OCI-M1 (cell line): ENCODE results near the gene CATSPER3.

Source experiments
- DNase-seq: peaks from one replicate; lab custom pipeline; 2025; lab: John Stamatoyannopoulos, UW

The CATSPER3 gene

DNA sequence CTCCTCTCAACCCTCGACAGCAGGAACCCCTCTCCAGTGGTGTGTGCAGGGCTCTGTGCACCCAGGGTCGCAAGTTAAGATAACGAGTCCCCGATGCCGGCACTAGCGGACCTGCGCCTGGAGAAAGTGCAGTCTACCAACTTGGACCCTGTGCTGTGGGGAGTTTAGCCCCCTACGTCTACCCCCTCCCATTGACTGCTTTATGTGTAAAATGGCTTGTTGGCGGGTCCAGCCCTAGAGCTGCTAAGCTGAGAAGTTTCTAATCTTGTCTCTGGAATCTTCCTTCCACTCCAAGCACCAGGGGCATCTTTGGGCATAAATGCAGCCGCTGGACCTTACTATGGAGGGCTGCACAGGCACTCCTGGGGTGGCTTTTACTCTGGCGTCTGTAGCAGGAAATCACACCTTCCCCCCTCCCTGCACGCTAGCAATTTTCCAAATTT is 73.5 kb downstream of the CATSPER3 start:
- no peak for DNase-seq

DNA sequence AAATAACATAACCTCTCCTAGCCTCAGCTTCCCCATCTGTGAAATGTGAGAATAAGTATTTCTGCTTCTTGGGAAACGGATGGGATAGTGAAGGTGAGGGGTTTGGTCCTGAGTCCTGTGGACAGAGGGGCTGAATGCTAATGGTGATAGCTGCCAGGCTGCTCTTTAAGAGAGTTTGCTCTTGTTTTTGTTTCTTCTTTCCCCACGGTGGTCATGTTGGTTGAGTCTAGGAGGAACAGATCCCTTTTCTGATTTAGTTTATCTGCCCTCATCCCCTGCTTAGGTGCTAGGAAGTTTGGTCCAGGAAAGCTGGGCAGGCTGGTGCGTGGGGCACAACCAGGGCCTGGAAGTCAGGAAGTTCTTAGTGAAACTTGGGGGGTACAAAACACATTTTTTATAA is 74.0 kb downstream of the CATSPER3 start:
- DNase-seq = no peak

GRCh38 chr5:135042595-135042994 is 74.9 kb downstream of the CATSPER3 start:
- DNase-seq = no peak

DNA sequence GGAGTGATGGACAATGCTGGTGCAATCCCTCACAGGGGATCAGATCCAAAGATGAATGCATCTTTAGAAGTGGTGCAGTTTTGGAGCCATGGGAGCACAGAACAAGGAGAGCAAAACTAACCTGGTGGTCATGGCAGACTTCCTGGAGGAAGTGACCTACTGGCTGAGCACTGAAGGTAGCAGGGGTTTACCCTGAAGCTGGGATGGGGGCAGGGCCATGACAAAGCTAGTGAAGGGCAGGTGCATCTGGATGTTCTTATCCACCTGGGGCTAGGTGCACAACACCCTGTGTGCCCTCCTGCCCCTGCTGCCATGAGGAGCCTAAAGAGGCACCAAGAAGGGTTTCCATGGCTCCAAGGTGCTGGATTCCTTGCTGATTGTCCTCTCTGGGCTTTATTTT is 77.8 kb downstream of the CATSPER3 start:
- DNase-seq = no peak

DNA sequence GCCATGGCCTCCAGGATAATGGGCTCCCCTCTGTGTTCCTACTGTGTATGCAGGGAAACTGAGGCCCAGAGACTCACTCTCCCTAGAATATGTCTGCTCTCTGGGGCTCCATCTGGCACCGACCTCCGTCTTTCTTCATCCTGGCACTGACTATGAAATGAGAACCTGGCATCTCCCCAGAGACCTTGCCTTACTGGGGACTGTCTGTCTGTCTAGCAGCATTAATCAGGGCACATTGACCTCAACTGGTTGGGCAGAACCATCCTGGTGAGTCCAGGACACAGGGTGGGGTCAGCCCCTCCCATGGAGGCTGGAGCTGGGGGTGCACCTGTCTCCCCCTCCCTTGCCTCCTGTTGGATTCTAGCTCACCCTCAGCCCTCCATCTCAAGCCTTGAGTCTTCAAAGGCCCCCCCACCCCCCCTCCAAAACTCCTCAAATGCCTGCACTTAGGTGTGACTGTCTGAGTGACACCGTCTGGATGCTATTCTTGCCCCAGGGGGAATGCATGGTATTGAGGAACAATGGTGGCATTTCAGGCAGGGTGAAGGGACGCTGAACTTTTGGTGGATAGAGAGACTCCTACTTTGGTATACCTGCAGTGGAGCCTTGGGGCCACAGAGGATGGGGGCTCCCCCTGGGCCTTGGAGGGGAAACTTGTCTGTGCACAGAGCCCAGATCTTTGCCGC is 79.1 kb downstream of the CATSPER3 start:
- DNase-seq = no peak

DNA sequence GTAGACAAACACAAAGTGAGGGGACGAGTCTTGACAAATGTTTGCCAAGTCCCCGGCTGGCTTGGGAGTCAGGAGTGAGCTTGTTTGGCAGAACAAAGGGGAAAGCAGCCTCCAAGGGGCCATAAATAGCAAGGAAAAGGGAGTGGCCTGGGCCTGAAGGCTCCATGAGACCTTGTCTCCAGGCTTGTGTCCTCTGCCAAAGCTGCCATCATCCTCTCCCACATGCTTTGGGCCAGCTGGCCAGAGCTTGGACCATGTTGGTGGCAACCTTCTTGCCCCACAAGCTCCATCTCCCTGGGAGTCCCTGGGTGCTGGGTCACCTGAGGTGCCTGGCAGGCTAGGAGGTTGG is 79.6 kb downstream of the CATSPER3 start:
- no peak for DNase-seq

- DNase-seq = no peak
Observed at GRCh38 chr5:135048286-135048685, 80.6 kb downstream of the CATSPER3 start.

DNA sequence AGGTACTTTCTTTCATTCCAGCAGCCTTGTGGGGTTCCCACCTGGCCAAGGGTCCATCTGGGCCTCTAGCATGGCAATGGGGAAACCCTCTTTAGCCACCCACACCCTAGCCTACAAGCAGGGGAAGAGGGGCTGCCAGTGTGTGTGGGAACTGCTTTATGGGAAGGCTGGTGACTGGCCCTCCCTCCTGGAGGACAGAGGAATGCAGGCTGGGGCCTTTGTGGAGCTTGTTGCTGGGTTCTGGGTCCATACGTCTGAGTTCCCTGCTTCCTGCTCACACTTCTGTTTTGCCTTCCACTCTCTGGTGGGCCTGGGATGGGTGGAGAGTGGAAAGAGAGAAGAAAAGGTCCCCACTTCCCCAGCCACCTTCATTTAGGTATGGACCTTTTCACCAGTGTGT is 81.2 kb downstream of the CATSPER3 start:
- no peak for DNase-seq

DNA sequence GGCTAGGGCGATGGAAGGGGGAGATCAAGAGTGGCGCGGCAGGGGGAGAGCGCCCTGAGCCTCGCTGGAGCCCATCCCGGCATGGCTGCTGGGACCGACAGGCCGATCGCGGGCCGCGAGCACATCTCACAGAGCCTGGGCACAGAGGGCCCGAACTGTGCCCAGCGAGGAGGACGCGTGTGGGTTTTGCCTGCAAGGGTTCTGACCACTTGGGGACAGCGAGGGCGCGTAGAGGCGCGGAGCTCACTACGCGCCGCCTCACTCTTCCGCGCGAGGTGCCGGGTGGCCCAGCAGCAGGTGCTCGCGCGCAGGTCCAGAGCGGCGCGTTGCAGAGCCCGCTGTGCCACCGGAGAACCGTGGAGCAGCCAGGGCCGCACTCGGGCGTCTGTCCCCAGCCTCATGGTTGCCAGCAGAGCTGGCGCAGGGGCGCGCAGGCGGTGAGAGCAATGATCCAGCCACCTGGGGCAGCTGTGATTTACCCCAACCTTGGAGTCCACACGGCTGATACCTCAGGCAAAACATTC is 82.6 kb downstream of the CATSPER3 start:
- no peak for DNase-seq

- DNase-seq = peak; percentile 61
Observed at GRCh38 chr5:135051399-135051798, 83.7 kb downstream of the CATSPER3 start.

- DNase-seq = peak; percentile 66
Observed at GRCh38 chr5:135051872-135052271, 84.2 kb downstream of the CATSPER3 start.

DNA sequence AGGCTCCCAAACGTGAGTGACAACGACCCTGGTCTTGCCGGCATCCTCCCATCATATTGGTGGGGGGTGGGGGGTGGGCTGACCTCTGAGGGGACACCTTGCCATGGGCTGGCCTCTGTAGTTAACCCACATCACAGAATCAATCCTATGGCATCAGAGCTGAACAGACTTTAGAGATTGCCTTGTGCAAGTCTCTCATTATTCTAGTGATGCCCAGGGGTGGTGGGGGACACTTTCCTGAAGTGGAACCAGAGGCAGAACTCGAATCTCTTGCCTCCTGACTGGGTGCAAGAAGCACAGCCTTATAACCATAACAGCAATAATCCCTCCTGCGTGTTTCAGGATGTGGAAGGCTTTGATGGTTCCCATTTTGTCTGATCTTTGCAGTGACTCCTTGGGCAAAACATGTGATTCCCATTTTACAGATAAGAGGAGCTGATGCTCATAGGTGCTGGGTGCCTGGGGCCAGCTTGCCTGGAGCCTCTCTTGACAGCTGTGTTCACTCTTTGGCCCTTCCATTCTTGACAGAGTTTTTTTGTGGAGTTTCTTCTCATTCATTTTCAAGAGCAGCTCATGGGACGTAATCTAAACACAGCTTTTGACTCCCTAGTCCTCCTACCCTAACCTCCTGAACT is 84.9 kb downstream of the CATSPER3 start:
- DNase-seq = peak; percentile 12

GRCh38 chr5:135053278-135053677 is 85.6 kb downstream of the CATSPER3 start:
- DNase-seq = peak; percentile 68

GRCh38 chr5:135053989-135054388 is 86.3 kb downstream of the CATSPER3 start:
- DNase-seq = no peak

GRCh38 chr5:135054546-135054945 is 86.8 kb downstream of the CATSPER3 start:
- DNase-seq = no peak

GRCh38 chr5:135055396-135055795 is 87.7 kb downstream of the CATSPER3 start:
- no peak for DNase-seq

DNA sequence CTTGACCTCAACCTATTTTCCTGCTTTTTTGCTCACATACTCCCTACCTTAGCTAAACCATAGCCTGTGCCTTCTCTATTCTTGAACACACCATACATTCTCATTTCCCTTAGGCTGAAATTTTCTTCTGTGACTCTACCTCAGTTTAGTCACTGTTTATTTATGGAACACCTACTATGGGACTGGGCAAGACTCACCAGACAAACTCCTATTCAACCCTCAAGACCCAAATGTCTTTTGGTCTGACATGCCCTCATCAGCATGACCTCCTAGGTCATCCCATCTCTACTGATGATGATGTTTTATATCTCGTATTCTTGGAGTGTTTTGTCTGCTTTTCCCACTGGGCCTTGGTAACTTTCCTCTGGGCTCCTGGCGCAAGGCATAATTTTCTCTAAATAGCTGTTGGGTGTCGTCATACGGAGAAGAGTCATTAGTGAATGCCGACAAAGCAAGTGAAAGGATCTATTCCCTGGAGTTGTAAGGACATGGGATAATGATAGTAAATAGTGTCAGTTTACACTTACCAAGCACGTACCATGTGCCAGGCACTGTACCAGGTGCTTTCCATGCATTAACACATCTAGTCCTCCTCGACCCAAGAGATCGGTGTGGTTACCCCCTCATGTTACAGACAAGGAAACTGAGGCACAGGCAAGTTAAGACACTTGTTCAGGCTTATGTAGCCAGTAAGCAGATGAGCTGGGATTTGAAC is 88.8 kb downstream of the CATSPER3 start:
- no peak for DNase-seq

DNA sequence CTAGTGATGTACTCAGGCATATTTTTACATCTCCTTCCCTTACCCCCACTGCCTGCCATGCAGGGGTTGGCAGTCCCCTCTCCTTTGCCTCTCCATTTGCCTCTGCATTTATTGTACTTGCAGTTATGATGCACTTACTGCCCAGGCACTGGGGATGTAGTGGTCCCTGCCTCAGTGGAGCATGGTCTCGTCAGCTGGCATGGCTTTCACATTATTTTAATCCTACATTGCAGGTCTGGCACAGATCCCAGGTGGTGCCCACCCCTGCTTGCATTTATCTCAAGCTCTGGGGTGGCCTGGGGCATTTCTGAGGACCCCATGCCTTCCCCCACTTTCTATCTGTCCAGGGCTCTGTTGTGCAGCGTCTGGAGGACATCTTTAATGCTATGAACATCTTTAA is 89.5 kb downstream of the CATSPER3 start:
- DNase-seq = no peak

- DNase-seq = no peak
Observed at GRCh38 chr5:135058331-135058732, 90.6 kb downstream of the CATSPER3 start.

DNA sequence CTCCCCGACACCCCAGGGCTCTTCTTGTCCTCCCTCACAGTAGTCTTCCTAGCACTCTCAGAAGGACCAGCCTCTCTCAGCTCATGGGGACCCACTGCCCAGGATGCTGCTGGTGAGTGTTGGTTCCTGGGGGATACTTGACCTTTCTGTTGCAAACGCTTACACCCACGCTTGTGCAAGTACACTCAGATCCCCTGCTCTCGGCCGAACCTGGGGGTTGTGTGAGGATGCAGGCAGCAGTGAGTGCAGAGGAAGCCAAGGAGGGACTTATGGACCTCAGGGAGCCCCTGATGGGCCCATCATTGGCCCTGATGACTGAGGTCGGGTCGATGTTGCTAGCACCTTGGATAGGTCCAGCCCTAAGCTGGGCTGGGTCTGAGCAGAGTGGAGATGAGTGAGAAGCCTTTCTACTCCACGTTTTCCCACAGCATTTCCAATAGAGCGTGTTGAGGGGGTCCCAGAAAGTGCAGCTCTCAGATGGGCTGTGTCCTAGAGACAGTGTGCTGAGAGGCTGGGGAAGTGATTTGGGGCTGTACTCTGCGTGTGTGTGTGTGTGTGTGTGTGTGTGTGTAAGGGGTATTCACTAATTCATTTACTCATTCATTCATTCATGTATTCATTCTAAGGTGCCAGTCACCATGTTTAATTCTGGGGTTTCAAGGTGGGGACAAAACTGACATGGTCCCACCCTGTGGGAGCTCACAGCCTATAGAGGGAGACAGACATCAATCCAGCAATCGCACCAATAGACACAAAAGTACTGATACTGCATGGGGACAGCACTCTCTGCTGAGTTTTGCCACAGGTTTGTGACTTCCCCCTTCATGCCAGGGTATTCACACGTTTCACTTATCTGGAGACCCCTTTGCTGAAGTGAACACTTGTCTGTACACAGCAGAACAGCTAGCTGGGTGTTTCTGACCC is 91.6 kb downstream of the CATSPER3 start:
- DNase-seq = peak; percentile 15

DNA sequence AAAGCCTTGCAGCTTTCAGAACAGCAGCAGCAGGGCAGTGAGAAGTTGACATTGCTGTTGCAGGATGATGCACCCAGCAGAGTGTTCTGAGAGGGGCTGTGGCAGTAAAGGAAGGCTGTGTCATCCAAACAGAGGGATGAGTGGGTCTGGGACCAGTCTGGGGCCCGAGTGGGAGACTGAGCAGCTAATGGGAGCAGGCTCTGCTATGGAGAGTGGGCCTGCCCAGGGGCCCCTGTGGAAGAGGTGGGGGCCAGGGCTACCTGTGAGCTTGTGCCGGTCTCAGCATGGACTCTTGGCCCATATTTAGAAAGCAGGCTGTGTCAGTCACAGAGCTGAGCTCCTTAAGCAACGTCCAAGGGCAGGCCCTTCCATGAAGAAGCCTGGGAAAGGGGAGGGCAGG is 92.3 kb downstream of the CATSPER3 start:
- no peak for DNase-seq

- DNase-seq = no peak
Observed at GRCh38 chr5:135061001-135061400, 93.3 kb downstream of the CATSPER3 start.
